ENCODE measurements around the gene DNAI4.

The DNAI4 gene

GRCh38 chr1:66929146-66929688 is 4.6 kb upstream of the DNAI4 start:
- peak overlapping the region; percentile 46 for H3K4me3 ChIP-seq (ENCODE audit: low read depth, low read length)
- DNase-seq (ENCODE audit: low read depth) = no peak
- TF ChIP-seq CTCF (IDR thresholded peaks at IDR 0.05; ENCODE audit: insufficient read depth, low read depth, low read length, missing control alignments) = no peak

- no peak overlapping the region for H3K4me3 ChIP-seq (ENCODE audit: low read depth, low read length)
- no peak for DNase-seq (ENCODE audit: low read depth)
- no peak for TF ChIP-seq CTCF (IDR thresholded peaks at IDR 0.05; ENCODE audit: insufficient read depth, low read depth, low read length, missing control alignments)
Measured at GRCh38 chr1:66927528-66927927, 2.9 kb upstream of the DNAI4 start.

- no peak for TF ChIP-seq CTCF (IDR thresholded peaks at IDR 0.05; ENCODE audit: insufficient read depth, low read depth, low read length, missing control alignments)
- no peak for DNase-seq (ENCODE audit: low read depth)
- H3K4me3 ChIP-seq (ENCODE audit: low read depth, low read length) = peak overlapping the region; percentile 96
Measured at GRCh38 chr1:66925944-66926343, 1.3 kb upstream of the DNAI4 start.

GRCh38 chr1:66925558-66925910 is 878 bp upstream of the DNAI4 start:
- no peak for TF ChIP-seq CTCF (IDR thresholded peaks at IDR 0.05; ENCODE audit: insufficient read depth, low read depth, low read length, missing control alignments)
- peak overlapping the region; percentile 96 for H3K4me3 ChIP-seq (ENCODE audit: low read depth, low read length)
- DNase-seq (ENCODE audit: low read depth) = no peak

GRCh38 chr1:66920543-66920942 is 4.1 kb downstream of the DNAI4 start:
- DNase-seq (ENCODE audit: low read depth) = no peak
- H3K4me3 ChIP-seq (ENCODE audit: low read depth, low read length) = no peak overlapping the region
- TF ChIP-seq CTCF (IDR thresholded peaks at IDR 0.05; ENCODE audit: insufficient read depth, low read depth, low read length, missing control alignments) = no peak

GRCh38 chr1:66919828-66920227 is 4.8 kb downstream of the DNAI4 start:
- H3K4me3 ChIP-seq (ENCODE audit: low read depth, low read length) = no peak overlapping the region
- no peak for TF ChIP-seq CTCF (IDR thresholded peaks at IDR 0.05; ENCODE audit: insufficient read depth, low read depth, low read length, missing control alignments)
- no peak for DNase-seq (ENCODE audit: low read depth)

GRCh38 chr1:66919063-66919462 is 5.6 kb downstream of the DNAI4 start:
- TF ChIP-seq CTCF (IDR thresholded peaks at IDR 0.05; ENCODE audit: insufficient read depth, low read depth, low read length, missing control alignments) = no peak
- H3K4me3 ChIP-seq (ENCODE audit: low read depth, low read length) = no peak overlapping the region
- DNase-seq (ENCODE audit: low read depth) = no peak

Measured in GM12865 (cell line).